ENCODE measurements around the gene ZNF17. TPM values are rescaled to one million over a fixed set of nuclear protein-coding genes. Genes with fewer than 3 reads are reported as not detected.

Gene ZNF17
- total and polyA plus RNA-seq, 4 donors: 2.1 to 15.8 (median 9.5) TPM

DNA sequence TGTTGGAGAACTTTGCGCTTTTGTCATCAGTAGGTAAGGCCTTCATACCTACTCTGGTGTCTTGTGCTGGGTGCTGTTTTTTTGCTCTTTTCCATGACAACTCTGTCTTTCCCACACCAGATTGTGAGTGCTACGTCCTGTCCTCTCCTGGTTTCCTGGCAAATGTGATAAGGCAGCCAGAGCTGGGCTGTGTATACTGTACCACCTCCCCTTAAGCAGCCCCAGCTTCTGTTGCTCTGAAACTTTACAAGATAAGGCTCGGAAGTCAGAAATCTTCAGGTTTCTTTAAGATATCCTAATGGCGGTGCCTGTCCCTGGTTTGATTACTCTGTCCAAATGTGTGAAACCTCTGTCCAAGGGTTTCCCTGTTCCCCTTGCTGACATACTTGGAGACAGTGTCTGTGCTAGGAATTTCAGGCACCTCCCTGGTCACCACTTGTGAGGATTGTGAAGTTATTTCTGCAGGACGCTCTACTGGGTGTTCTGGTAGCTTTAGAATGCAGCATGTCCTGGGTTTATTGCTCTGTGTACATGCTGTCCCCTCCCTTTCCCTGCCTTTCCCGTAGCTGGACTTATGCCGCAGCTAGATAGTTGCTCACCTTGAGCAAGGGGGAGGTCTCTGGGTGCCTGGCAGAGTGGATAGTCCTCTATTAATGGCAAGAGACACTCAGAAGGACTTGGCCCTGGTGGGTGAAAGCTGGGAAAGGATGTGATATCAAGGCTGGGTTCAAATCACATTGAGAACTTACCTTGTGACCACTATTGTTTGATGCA lies 31.2 kb downstream of the ZNF17 start:
- ATAC-seq (ENCODE audit: low FRiP score): no peak
- 73 to 74% methylated on average over 7 of the region's 7 CpGs for WGBS, 2 donors
- Histone ChIP-seq H3K9me3 (ENCODE audit: control insufficient read depth, low read length) (peaks cover 23% of the 10 kb centered on the region), H3K27ac (ENCODE audit: low read depth in 1 of 2, low read length in 2 of 2) (no peak overlapping the region), H3K27me3 (ENCODE audit: control insufficient read depth in 1 of 2, insufficient read depth in 2 of 2, low read length in 1 of 2) (no peaks in the 10 kb centered on the region), H3K4me3 (ENCODE audit: low read length in 2 of 2) (no peak overlapping the region), H3K36me3 (ENCODE audit: control insufficient read depth in 1 of 2, insufficient read depth in 2 of 2, low read length in 1 of 2) (peaks cover 7 to 13% of the 10 kb centered on the region in 2 donors), H3K4me1 (ENCODE audit: control insufficient read depth in 1 of 2, insufficient read depth in 2 of 2, low read length in 2 of 2) (no peaks in the 10 kb centered on the region)
- intact Hi-C loops (cut with DNase I): no loop called here
- no peak for DNase-seq

DNA sequence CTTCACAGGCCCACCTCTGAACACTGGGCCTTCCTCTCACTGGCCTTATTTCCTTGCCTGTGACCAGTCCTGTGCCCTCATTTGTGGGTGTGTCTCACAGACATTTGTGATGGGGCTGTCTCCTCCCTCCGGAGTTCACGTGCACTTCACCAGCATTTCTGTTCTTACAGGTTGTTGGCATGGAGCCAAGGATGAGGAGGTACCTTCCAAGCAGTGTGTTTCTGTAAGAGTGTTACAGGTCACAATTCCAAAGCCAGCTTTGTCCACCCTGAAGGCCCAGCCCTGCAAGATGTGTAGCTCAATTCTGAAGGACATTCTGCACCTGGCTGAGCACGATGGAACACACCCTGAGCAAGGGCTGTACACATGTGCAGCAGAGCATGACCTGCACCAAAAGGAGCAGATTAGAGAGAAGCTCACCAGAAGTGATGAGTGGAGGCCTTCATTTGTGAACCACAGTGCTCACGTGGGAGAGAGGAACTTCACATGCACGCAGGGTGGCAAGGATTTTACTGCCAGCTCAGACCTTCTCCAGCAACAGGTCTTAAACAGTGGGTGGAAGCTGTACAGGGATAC lies 32.2 kb downstream of the ZNF17 start:
- Histone ChIP-seq H3K4me1 (ENCODE audit: control insufficient read depth in 1 of 2, insufficient read depth in 2 of 2, low read length in 2 of 2) (no peaks in the 10 kb centered on the region), H3K27ac (ENCODE audit: low read depth in 1 of 2, low read length in 2 of 2) (no peak overlapping the region), H3K27me3 (ENCODE audit: control insufficient read depth in 1 of 2, insufficient read depth in 2 of 2, low read length in 1 of 2) (no peaks in the 10 kb centered on the region), H3K4me3 (ENCODE audit: low read length in 2 of 2) (no peak overlapping the region), H3K9me3 (ENCODE audit: control insufficient read depth, low read length) (peaks cover 26% of the 10 kb centered on the region), H3K36me3 (ENCODE audit: control insufficient read depth in 1 of 2, insufficient read depth in 2 of 2, low read length in 1 of 2) (peaks cover 7 to 13% of the 10 kb centered on the region in 2 donors)
- intact Hi-C loops (cut with DNase I): no loop called here
- no peak for ATAC-seq (ENCODE audit: low FRiP score)
- 74 to 79% methylated on average over 5 of the region's 5 CpGs for WGBS, 2 donors
- DNase-seq: no peak

DNA sequence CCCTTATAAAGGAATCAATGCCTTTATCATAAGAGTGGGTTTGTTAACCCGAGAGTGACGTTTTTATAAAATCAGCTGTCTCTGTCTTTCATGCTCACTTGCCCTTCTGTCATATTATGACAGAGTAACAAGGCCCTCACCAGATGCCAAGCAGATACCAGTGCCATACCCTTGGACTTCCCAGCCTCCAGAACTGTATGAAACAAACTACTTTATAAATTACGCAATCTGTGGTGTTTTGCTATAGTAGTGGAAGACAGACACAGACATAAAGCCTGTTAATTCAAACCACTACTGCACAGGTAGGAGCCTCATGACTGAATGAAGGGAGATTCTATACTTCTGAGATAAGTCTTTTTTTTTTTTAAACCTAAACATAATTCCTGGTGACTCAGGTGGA lies 41.3 kb downstream of the ZNF17 start:
- H3K27me3 ChIP-seq (ENCODE audit: control insufficient read depth in 1 of 2, insufficient read depth in 2 of 2, low read length in 1 of 2): no peaks in the 10 kb centered on the region
- H3K9me3 ChIP-seq (ENCODE audit: control insufficient read depth, low read length): peaks cover 25% of the 10 kb centered on the region
- WGBS, 2 donors: 92 to 95% methylated on average over 3 of the region's 3 CpGs
- no peak overlapping the region for H3K27ac ChIP-seq (ENCODE audit: low read depth in 1 of 2, low read length in 2 of 2)
- DNase-seq (no peak), ATAC-seq (ENCODE audit: low FRiP score) (no peak)
- no peaks in the 10 kb centered on the region for H3K4me1 ChIP-seq (ENCODE audit: control insufficient read depth in 1 of 2, insufficient read depth in 2 of 2, low read length in 2 of 2)
- intact Hi-C loops (cut with DNase I): no loop called here
- H3K4me3 ChIP-seq (ENCODE audit: low read length in 2 of 2): no peak overlapping the region
- H3K36me3 ChIP-seq (ENCODE audit: control insufficient read depth in 1 of 2, insufficient read depth in 2 of 2, low read length in 1 of 2): peaks cover 3 to 4% of the 10 kb centered on the region in 2 donors

DNA sequence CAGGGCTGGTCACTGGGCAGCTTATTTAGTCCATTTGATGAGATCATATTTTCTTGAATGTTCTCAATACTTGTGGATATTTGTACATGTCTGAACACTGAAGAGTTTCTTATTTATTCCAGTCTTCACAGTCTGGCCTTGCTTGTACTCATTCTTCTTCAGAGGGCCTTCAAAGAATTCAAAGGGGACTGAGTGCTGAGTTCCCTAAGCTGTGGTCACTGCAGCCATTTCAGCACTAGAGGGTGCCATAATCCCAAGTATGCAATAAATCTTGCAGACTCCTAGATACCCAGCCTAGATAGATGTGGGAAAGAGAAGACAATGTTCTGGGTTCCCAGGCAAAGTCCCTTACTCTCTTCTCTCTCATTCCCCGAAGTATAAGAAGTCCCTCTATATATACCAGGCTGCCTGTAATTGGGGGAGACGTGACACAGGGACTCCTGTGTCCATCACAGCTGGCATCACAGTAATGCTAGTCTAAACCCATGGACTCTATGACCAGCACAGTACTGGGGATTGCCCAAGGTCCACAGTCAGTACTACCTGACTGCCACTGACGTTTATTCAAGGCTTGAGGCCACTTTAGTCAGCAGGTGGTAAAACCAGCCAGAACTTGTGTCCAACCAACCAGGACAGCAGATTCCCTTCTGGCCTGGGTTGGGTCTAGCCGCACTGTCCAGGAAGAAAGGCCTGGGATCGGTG lies 54.9 kb downstream of the ZNF17 start:
- Histone ChIP-seq H3K27ac (ENCODE audit: low read depth in 1 of 2, low read length in 2 of 2) (no peak overlapping the region), H3K4me3 (ENCODE audit: low read length in 2 of 2) (peak overlapping the region in 1 of 2 donors; percentile 5), H3K27me3 (ENCODE audit: control insufficient read depth in 1 of 2, insufficient read depth in 2 of 2, low read length in 1 of 2) (no peaks in the 10 kb centered on the region), H3K9me3 (ENCODE audit: control insufficient read depth, low read length) (peaks cover 13% of the 10 kb centered on the region), H3K36me3 (ENCODE audit: control insufficient read depth in 1 of 2, insufficient read depth in 2 of 2, low read length in 1 of 2) (peaks cover 0 to 5% of the 10 kb centered on the region in 2 donors), H3K4me1 (ENCODE audit: control insufficient read depth in 1 of 2, insufficient read depth in 2 of 2, low read length in 2 of 2) (no peaks in the 10 kb centered on the region)
- DNase-seq (no peak), ATAC-seq (ENCODE audit: low FRiP score) (no peak)
- intact Hi-C loops (cut with DNase I): no loop called here
- WGBS, 2 donors: 72 to 83% methylated on average over 5 of the region's 5 CpGs

DNA sequence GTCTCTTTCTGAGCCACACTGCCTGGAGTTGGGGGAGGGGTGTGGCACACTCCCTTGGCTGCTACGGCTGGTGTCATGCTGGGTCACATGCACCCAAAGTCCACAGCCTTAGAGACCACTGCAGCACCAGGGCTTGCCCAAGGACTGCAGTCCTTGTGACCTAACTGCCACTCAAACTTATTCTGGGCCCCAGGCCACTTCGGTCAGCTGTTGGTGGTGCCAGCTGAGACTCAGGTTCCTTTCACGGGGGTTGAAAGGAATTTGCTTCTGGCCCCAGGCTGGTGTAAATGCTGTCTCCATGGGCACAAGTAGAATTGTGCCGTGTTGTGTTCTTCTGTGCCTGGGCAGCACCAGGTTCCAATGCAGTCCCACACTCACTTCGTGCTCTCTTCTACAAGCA lies 55.5 kb downstream of the ZNF17 start:
- no peaks in the 10 kb centered on the region for H3K4me1 ChIP-seq (ENCODE audit: control insufficient read depth in 1 of 2, insufficient read depth in 2 of 2, low read length in 2 of 2)
- DNase-seq (no peak), ATAC-seq (ENCODE audit: low FRiP score) (no peak)
- no peak overlapping the region for H3K4me3 ChIP-seq (ENCODE audit: low read length in 2 of 2)
- intact Hi-C loops (cut with DNase I): no loop called here
- 97 to 98% methylated on average over 5 of the region's 5 CpGs for WGBS, 2 donors
- H3K27me3 ChIP-seq (ENCODE audit: control insufficient read depth in 1 of 2, insufficient read depth in 2 of 2, low read length in 1 of 2): no peaks in the 10 kb centered on the region
- H3K9me3 ChIP-seq (ENCODE audit: control insufficient read depth, low read length): peaks cover 13% of the 10 kb centered on the region
- peaks cover 0 to 5% of the 10 kb centered on the region in 2 donors for H3K36me3 ChIP-seq (ENCODE audit: control insufficient read depth in 1 of 2, insufficient read depth in 2 of 2, low read length in 1 of 2)
- H3K27ac ChIP-seq (ENCODE audit: low read depth in 1 of 2, low read length in 2 of 2): no peak overlapping the region

Other genes with a start within 250 kb of the ZNF17 start
- gene DUXA, start 243.7 kb upstream of the ZNF17 start, total RNA-seq: under 1 TPM in 1 of 2 donors, not detected in 1; 0.36 TPM
- not detected for gene DUXA, start 243.7 kb upstream of the ZNF17 start, polyA plus RNA-seq
- gene ZNF264, start 219.7 kb upstream of the ZNF17 start, total RNA-seq: 10 to 100 TPM; 44.4 to 48.8 TPM
- 1 to 10 TPM; 1.6 to 6.6 TPM for gene ZNF264, start 219.7 kb upstream of the ZNF17 start, polyA plus RNA-seq
- 1 to 10 TPM; 1.3 to 3.5 TPM for gene AURKC, start 180.1 kb upstream of the ZNF17 start, total RNA-seq
- 1 to 10 TPM in 1 of 2 donors, under 1 TPM in 1; 0.63 to 2.9 TPM for gene AURKC, start 180.1 kb upstream of the ZNF17 start, polyA plus RNA-seq
- 10 to 100 TPM; 19.0 to 19.8 TPM for gene ZNF805, start 170.5 kb upstream of the ZNF17 start, total RNA-seq
- under 1 TPM; 0.38 to 0.41 TPM for gene ZNF805, start 170.5 kb upstream of the ZNF17 start, polyA plus RNA-seq
- 10 to 100 TPM; 65.8 to 75.3 TPM for gene ZNF460, start 130.7 kb upstream of the ZNF17 start, total RNA-seq
- gene ZNF460, start 130.7 kb upstream of the ZNF17 start, polyA plus RNA-seq: 1 to 10 TPM; 1.4 to 3.9 TPM
- gene ZNF543, start 90.7 kb upstream of the ZNF17 start, total RNA-seq: 1 to 10 TPM; 8.2 to 8.9 TPM
- gene ZNF543, start 90.7 kb upstream of the ZNF17 start, polyA plus RNA-seq: 1 to 10 TPM in 1 of 2 donors, under 1 TPM in 1; 0.38 to 1.7 TPM
- gene ZNF304, start 59.9 kb upstream of the ZNF17 start, total RNA-seq: 10 to 100 TPM in 1 of 2 donors, 1 to 10 TPM in 1; 9.7 to 11.0 TPM
- 1 to 10 TPM; 1.8 to 4.5 TPM for gene ZNF304, start 59.9 kb upstream of the ZNF17 start, polyA plus RNA-seq
- gene TRAPPC2B, start 47.6 kb upstream of the ZNF17 start, total RNA-seq: 10 to 100 TPM in 1 of 2 donors, 1 to 10 TPM in 1; 8.3 to 13.4 TPM
- gene TRAPPC2B, start 47.6 kb upstream of the ZNF17 start, polyA plus RNA-seq: 10 to 100 TPM; 17.9 to 28.2 TPM
- 1 to 10 TPM; 2.6 to 2.7 TPM for gene ZNF547, start 47.6 kb upstream of the ZNF17 start, total RNA-seq
- gene ZNF547, start 47.6 kb upstream of the ZNF17 start, polyA plus RNA-seq: 1 to 10 TPM; 1.8 to 2.6 TPM
- 10 to 100 TPM; 23.4 to 29.0 TPM for gene ZNF548, start 21.3 kb upstream of the ZNF17 start, total RNA-seq
- gene ZNF548, start 21.3 kb upstream of the ZNF17 start, polyA plus RNA-seq: 1 to 10 TPM; 2.3 to 7.1 TPM
- 1 to 10 TPM; 6.1 to 7.6 TPM for gene ZNF749, start 24.2 kb downstream of the ZNF17 start, total RNA-seq
- gene ZNF749, start 24.2 kb downstream of the ZNF17 start, polyA plus RNA-seq: 1 to 10 TPM; 2.1 to 4.0 TPM
- gene VN1R1, start 46.0 kb downstream of the ZNF17 start, total RNA-seq: 1 to 10 TPM in 1 of 2 donors, under 1 TPM in 1; 0.62 to 1.1 TPM
- under 1 TPM in 1 of 2 donors, not detected in 1; 0.77 TPM for gene VN1R1, start 46.0 kb downstream of the ZNF17 start, polyA plus RNA-seq
- gene ZNF772, start 66.4 kb downstream of the ZNF17 start, total RNA-seq: 1 to 10 TPM; 6.7 to 9.1 TPM
- gene ZNF772, start 66.4 kb downstream of the ZNF17 start, polyA plus RNA-seq: 1 to 10 TPM in 1 of 2 donors, under 1 TPM in 1; 0.88 to 1.8 TPM
- gene ZNF419, start 76.6 kb downstream of the ZNF17 start, total RNA-seq: 10 to 100 TPM in 1 of 2 donors, 1 to 10 TPM in 1; 6.1 to 12.8 TPM
- gene ZNF419, start 76.6 kb downstream of the ZNF17 start, polyA plus RNA-seq: 1 to 10 TPM; 5.6 to 7.0 TPM
- gene ZNF773, start 88.8 kb downstream of the ZNF17 start, total RNA-seq: 1 to 10 TPM; 6.3 to 9.6 TPM
- 1 to 10 TPM; 2.1 to 5.4 TPM for gene ZNF773, start 88.8 kb downstream of the ZNF17 start, polyA plus RNA-seq
- 1 to 10 TPM; 6.2 to 7.6 TPM for gene ZNF549, start 116.2 kb downstream of the ZNF17 start, total RNA-seq
- gene ZNF549, start 116.2 kb downstream of the ZNF17 start, polyA plus RNA-seq: 1 to 10 TPM; 1.1 to 3.8 TPM
- gene ZNF550, start 148.7 kb downstream of the ZNF17 start, total RNA-seq: 1 to 10 TPM; 4.9 to 8.9 TPM
- gene ZNF550, start 148.7 kb downstream of the ZNF17 start, polyA plus RNA-seq: 1 to 10 TPM; 2.4 to 3.3 TPM
- 1 to 10 TPM; 4.0 to 6.1 TPM for gene ZNF416, start 167.8 kb downstream of the ZNF17 start, total RNA-seq
- 1 to 10 TPM; 1.5 to 2.5 TPM for gene ZNF416, start 167.8 kb downstream of the ZNF17 start, polyA plus RNA-seq
- 1 to 10 TPM; 3.5 to 6.3 TPM for gene ZIK1, start 173.0 kb downstream of the ZNF17 start, total RNA-seq
- 1 to 10 TPM in 1 of 2 donors, not detected in 1; 2.4 TPM for gene ZIK1, start 173.0 kb downstream of the ZNF17 start, polyA plus RNA-seq
- 1 to 10 TPM; 2.3 to 2.5 TPM for gene ZNF530, start 188.7 kb downstream of the ZNF17 start, total RNA-seq
- gene ZNF530, start 188.7 kb downstream of the ZNF17 start, polyA plus RNA-seq: 1 to 10 TPM in 1 of 2 donors, not detected in 1; 1.6 TPM
- 10 to 100 TPM; 13.1 to 16.6 TPM for gene ZNF134, start 203.1 kb downstream of the ZNF17 start, total RNA-seq
- gene ZNF134, start 203.1 kb downstream of the ZNF17 start, polyA plus RNA-seq: 1 to 10 TPM; 2.4 to 8.1 TPM
- gene ZNF211, start 222.0 kb downstream of the ZNF17 start, total RNA-seq: 10 to 100 TPM in 1 of 2 donors, 1 to 10 TPM in 1; 8.9 to 14.8 TPM
- gene ZNF211, start 222.0 kb downstream of the ZNF17 start, polyA plus RNA-seq: 10 to 100 TPM in 1 of 2 donors, 1 to 10 TPM in 1; 1.3 to 10.2 TPM

All from aorta (tissue), 5 donors.